Measurements from ENCODE around the gene CNTNAP5. TPM values are rescaled to one million over a fixed set of nuclear protein-coding genes. Genes with fewer than 3 reads are reported as not detected.

CNTNAP5 gene
- total RNA-seq, 1 donor from 2014 or later: 22.0 TPM

GRCh38 chr2:124091721-124092120 is 66.6 kb downstream of the CNTNAP5 start:
- Mint-ChIP-seq H3K4me1 (ENCODE audit: low read depth, unreplicated experiment) (peaks cover 19% of the 10 kb centered on the region), H3K9me3 (ENCODE audit: unreplicated experiment) (no peaks in the 10 kb centered on the region), H3K4me3 (ENCODE audit: unreplicated experiment) (no peak overlapping the region), H3K36me3 (ENCODE audit: unreplicated experiment) (no peaks in the 10 kb centered on the region), H3K27me3 (ENCODE audit: unreplicated experiment) (no peaks in the 10 kb centered on the region), H3K27ac (ENCODE audit: unreplicated experiment) (no peak overlapping the region)
- TF ChIP-seq CTCF (IDR thresholded peaks at IDR 0.05; ENCODE audit: partially characterized antibody, unreplicated experiment): no peak
- no peak for DNase-seq

DNA sequence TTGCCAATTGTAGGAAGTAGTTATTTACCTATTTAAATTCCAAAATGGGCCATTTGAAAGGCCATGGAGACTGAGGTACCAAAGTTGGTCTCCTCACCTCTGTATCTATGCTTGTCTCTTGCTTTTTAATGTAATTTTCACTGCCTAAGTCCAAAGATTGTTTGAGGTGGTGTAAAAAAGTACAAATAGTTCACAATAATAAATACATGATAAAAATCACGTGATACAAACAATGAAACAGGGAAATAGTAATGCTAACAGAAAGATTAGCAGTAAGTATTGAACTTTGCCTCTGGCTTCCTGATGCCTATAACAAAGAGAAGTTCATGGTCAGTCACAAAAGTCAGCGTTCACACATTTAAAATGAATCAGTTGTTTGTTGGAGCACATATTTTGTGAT is 67.6 kb downstream of the CNTNAP5 start:
- TF ChIP-seq CTCF (IDR thresholded peaks at IDR 0.05; ENCODE audit: partially characterized antibody, unreplicated experiment): no peak
- no peak for DNase-seq
- Mint-ChIP-seq H3K4me1 (ENCODE audit: low read depth, unreplicated experiment) (peaks cover 19% of the 10 kb centered on the region), H3K27me3 (ENCODE audit: unreplicated experiment) (no peaks in the 10 kb centered on the region), H3K27ac (ENCODE audit: unreplicated experiment) (no peak overlapping the region), H3K9me3 (ENCODE audit: unreplicated experiment) (no peaks in the 10 kb centered on the region), H3K4me3 (ENCODE audit: unreplicated experiment) (no peak overlapping the region), H3K36me3 (ENCODE audit: unreplicated experiment) (no peaks in the 10 kb centered on the region)

DNA sequence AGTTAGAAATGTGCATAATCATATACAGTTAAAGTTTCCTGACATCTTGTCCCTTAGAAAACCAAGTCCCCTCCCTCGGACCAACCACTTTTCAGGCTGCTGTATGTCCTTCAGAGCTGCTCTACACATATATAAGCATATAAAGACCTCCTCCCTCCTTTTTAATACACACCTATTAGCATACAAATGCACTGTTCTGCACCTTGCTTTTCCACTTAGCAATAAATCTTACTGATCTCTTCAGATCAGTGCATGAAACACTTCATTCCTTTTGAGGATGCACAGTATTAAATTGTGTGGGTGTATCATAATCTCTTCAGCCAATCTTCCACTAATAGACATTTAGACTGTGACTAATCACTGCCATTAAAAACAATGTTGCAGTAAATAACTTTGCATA is 79.8 kb downstream of the CNTNAP5 start:
- TF ChIP-seq CTCF (IDR thresholded peaks at IDR 0.05; ENCODE audit: partially characterized antibody, unreplicated experiment): no peak
- Mint-ChIP-seq H3K4me3 (ENCODE audit: unreplicated experiment) (no peak overlapping the region), H3K9me3 (ENCODE audit: unreplicated experiment) (peaks cover 1% of the 10 kb centered on the region), H3K27ac (ENCODE audit: unreplicated experiment) (no peak overlapping the region), H3K4me1 (ENCODE audit: low read depth, unreplicated experiment) (peaks cover 4% of the 10 kb centered on the region), H3K27me3 (ENCODE audit: unreplicated experiment) (no peaks in the 10 kb centered on the region), H3K36me3 (ENCODE audit: unreplicated experiment) (no peaks in the 10 kb centered on the region)
- no peak for DNase-seq

DNA sequence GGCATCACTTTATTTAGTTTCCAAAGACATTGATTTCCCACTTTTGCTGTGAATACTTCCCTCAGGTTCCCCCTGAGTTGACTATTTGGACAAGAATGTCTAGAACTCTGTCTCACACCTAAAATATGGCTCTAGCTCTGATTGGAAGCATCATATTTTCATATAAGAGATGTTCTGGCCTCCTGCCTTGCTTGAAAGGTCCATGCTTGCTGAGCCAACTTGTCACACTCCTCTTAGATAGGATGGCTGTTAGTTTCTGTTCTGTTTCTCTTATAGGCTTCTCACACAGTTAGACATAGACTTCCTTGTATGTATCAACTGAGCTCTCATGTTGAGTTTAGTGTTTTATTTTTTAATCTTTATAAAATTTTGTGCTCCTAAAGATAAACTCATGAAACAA is 87.1 kb downstream of the CNTNAP5 start:
- Mint-ChIP-seq H3K27me3 (ENCODE audit: unreplicated experiment) (no peaks in the 10 kb centered on the region), H3K4me3 (ENCODE audit: unreplicated experiment) (no peak overlapping the region), H3K9me3 (ENCODE audit: unreplicated experiment) (no peaks in the 10 kb centered on the region), H3K36me3 (ENCODE audit: unreplicated experiment) (no peaks in the 10 kb centered on the region), H3K4me1 (ENCODE audit: low read depth, unreplicated experiment) (peaks cover 2% of the 10 kb centered on the region), H3K27ac (ENCODE audit: unreplicated experiment) (no peak overlapping the region)
- TF ChIP-seq CTCF (IDR thresholded peaks at IDR 0.05; ENCODE audit: partially characterized antibody, unreplicated experiment): no peak
- no peak for DNase-seq

DNA sequence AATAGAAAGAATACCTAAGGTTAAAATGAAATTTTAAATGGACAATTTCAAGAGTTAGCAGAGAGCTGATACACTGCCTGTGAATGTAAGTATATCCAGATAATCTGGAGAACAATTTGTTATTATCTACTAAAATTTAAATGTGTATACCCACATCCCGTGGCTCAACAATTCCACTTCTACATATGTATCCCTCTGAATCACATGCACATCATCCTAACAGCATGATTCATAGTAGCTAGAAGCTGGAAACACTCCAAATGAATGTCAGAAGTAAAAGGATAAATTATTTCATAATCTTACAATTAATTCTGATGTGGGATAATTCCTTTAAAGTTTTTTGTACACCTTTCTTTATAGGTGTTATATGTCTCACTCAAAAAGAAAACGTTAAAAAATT is 87.9 kb downstream of the CNTNAP5 start:
- Mint-ChIP-seq H3K9me3 (ENCODE audit: unreplicated experiment) (no peaks in the 10 kb centered on the region), H3K4me1 (ENCODE audit: low read depth, unreplicated experiment) (peaks cover 2% of the 10 kb centered on the region), H3K27ac (ENCODE audit: unreplicated experiment) (no peak overlapping the region), H3K4me3 (ENCODE audit: unreplicated experiment) (no peak overlapping the region), H3K36me3 (ENCODE audit: unreplicated experiment) (no peaks in the 10 kb centered on the region), H3K27me3 (ENCODE audit: unreplicated experiment) (no peaks in the 10 kb centered on the region)
- TF ChIP-seq CTCF (IDR thresholded peaks at IDR 0.05; ENCODE audit: partially characterized antibody, unreplicated experiment): no peak
- no peak for DNase-seq
